AG20443 (cell line): Measurements from ENCODE around the gene PTPRD.

Experiments
- DNase-seq: peaks from one replicate; pipeline ENCODE4 v3.0.0; 2012; ENCODE audit warnings: low spot score, mixed read lengths

The PTPRD gene

GRCh38 chr9:8494571-8494970, 2118.2 kb downstream of the PTPRD start:
- no peak for DNase-seq

- DNase-seq = no peak
These were observed 2120.1 kb downstream of the PTPRD start for GRCh38 chr9:8492679-8493078.

- DNase-seq = no peak
These were observed 2120.8 kb downstream of the PTPRD start for GRCh38 chr9:8492024-8492423.

- DNase-seq = no peak
These were observed 2121.2 kb downstream of the PTPRD start for GRCh38 chr9:8491563-8491962.

DNA sequence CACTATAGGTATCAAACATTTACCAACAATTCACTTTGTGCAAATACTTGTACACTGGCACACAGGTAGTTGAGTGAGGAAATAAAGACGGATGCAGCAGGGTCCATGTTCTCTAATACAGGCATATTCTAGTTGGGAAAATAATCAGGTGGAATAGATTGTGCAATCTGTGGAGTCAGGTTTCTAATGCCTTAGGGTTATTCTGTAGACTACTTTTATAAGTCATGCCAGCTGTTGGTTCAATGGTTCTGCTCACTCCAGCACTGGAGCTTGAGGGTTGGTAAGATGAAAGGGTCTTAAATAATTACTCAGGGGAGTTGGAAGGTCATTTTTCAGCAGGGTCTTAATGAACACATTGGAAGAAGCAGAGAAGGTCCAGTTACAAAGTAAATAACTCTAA, 2123.0 kb downstream of the PTPRD start:
- no peak for DNase-seq

- DNase-seq = no peak
These were observed 2126.7 kb downstream of the PTPRD start for GRCh38 chr9:8486095-8486494.

GRCh38 chr9:8484597-8485191, 2128.1 kb downstream of the PTPRD start:
- DNase-seq = no peak

GRCh38 chr9:8477450-8477849, 2135.4 kb downstream of the PTPRD start:
- DNase-seq = no peak

- no peak for DNase-seq
These were observed 2137.9 kb downstream of the PTPRD start for GRCh38 chr9:8474937-8475336.

GRCh38 chr9:8473244-8474020, 2139.4 kb downstream of the PTPRD start:
- DNase-seq = no peak

GRCh38 chr9:8468045-8468637, 2144.7 kb downstream of the PTPRD start:
- DNase-seq = no peak

- no peak for DNase-seq
These were observed 2155.0 kb downstream of the PTPRD start for GRCh38 chr9:8457816-8458215.

GRCh38 chr9:8457055-8457454, 2155.7 kb downstream of the PTPRD start:
- no peak for DNase-seq

DNA sequence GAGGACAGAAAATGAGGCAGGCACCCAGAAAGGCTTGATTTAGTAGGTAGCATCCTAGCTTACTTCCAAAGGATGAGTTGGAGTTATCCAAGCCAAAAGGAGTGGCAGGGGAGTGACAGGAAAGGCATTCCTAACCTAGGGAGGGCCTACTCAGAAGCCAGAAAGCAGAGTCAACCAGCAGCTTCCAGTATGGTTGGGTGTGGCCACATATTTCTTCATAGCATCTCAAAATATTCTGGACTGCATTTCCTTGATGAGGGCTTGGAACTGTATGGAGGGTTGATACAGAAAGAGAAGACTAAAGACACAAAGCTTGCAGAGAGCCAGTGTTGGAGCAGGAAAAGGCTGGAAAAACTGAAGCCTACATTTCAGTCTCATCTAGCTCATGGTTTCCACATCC, 2156.5 kb downstream of the PTPRD start:
- no peak for DNase-seq

DNA sequence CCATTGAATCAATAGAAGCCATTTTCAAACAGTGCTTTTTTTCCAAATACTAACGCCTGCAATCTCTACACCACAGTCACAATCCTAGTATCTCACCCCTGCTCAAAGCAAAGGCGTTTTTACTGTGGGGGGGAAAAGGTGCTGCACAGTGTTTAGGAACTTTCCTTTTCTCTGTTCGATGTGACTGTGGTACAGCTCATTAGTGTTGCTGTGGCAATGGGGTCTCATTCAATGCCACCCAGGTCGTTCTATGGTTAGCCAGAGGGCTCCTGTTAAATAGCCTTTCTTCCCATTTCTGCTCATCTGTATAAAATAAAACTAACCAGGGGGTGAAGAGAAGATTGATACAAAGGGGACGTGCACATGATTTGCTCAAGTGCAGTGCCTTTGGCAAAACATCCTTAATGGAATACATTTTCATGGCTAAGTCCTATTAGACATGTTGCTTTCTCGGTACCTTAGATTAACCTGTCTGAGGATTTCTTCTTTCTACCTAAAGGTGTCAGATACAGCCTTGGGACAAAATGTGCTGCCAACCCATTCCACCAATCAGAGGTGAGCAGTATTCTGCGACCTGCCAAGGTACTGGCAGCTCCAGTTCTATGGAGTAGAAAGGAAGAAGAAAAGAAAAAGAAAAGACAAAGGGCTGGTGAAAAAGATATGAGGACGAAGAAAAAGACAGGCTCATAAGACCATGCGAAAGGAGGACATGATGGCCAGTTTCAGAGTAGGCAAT, 2161.8 kb downstream of the PTPRD start:
- no peak for DNase-seq

DNA sequence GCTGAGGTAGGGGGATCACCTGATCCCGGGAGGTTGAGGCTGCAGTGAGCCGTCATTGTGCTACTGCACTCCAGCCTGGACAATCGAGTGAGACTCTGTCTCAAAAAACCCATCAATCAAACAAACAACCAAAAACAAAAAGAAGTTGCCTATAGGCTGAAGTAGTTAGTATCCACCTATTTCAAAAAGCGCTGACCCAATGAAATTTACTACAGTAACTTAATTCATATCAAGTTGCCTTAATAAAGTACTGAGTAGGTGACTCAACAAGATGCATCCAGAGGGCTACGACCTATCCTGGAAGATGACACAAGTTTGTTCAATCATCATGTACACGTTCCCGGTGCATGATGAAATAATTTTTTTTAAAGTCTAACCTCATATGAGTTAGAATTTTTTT, 2164.6 kb downstream of the PTPRD start:
- DNase-seq = no peak

DNA sequence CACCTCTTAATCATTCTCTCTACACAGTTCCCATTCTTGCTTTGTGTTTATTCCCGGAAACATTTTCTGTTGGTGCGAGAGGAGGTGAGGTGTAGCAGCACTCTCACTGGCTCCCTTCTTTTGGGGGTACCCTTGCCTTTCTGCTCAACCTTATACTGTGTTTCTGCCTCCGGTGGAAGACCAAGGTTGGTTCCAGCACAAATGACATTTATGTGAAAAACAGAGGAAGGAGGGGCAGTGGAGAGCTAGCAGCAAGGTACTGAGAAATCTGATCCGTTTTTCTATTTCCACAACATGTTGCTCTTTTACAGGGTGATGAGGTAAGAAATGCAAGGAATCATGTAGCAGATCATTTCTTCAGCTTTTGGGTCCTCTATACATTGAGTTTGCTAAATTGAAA, 2165.2 kb downstream of the PTPRD start:
- no peak for DNase-seq

DNA sequence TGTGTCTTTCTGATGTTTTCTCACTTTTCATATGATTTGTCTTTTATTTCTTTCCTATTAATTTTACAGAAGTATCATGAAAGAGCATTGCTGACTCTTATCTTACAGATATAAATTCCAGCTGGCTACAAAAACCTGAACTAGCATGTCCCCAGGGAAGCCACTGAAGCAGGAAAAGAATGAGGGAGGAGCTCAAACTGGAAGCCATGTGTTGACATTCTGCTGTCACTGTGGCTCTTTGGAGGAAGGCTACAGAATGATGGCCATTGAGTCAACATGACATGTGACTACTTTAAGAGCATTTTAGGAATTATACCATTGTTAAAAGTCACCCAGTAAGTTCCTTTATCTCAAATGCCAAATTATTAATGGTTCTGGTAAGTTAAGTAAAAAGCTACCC, 2174.9 kb downstream of the PTPRD start:
- no peak for DNase-seq

DNA sequence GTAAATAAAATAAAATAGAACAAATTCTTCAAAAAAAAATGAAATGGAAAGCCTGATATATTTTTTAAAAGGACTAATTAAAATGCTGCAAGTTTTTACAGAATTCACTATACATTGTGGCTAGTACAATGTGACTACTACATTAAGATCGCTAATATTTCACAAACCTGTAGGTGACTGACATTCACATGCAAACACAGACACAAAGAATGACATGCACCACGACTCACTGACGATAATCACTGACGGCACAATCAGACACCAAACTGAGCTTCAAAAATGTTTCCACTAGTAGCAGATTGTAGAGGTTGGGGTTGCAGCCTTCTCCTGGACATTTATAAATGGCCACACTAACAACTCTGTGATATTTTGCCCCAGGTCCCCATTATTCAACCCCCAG, 2175.5 kb downstream of the PTPRD start:
- DNase-seq = no peak

DNA sequence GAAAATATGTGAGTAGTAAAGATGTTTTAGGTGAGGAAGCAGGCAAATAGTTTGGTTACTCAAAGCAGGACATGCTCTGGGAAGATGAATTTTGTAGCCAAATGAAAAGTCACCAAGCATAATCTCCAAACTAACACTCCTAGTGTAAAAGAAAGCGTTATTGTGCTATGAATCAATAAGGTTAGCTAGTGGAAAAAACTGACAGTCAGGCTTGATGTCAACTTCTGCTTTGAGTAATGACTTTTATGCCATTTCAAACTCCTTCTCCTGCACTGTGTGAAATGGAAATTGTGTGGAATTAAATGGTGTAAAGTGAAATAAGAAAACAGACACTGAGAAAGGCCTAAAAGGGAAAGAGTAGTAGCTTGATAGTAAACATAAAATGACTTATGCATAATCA, 2176.0 kb downstream of the PTPRD start:
- no peak for DNase-seq

- DNase-seq = no peak
These were observed 2178.2 kb downstream of the PTPRD start for GRCh38 chr9:8434621-8435020.

DNA sequence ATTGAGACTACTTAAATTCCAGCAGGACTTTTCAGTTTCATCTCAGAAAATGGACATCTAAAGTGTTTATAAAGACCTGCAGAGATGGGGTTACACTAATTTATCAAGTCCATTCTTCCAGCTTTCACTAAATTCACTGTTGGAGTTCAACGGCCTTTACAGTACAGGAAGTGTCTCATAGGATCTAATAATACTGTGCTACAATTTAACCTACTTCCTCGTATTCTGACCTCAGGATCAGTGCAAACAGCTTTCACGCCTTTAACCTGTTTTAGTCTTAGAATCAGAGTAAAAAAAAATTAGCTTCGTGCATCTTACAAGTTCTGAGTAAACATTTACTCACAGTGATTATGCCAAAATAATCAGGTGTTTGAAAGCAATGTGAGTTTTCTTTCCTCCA, 2180.6 kb downstream of the PTPRD start:
- DNase-seq = no peak

GRCh38 chr9:8431505-8431904, 2181.3 kb downstream of the PTPRD start:
- no peak for DNase-seq
